Activated T-cell treated with anti-CD3 and anti-CD28 coated beads, Interleukin-2, amount 50 U/mL, for 72 hours (primary cell): ENCODE results near the gene KANSL1L. TPM values are rescaled to one million over a fixed set of nuclear protein-coding genes. Genes with fewer than 3 reads are reported as not detected.

ENCODE experiments used
- ATAC-seq, 2 donors: fragments of 150-1000 bp; cut with Tn5 transposase; replicated peaks in 1 of 2; 2 replicates each; pipeline ENCODE4 v1.10.0; 2021; ENCODE audit warnings: moderate library complexity in 2 of 2, mild to moderate bottlenecking in 1 of 2
- DNase-seq, 2 donors: peaks; one replicate each; pipeline ENCODE4 v3.0.0; 2021 to 2022; ENCODE audit warnings: mixed read lengths in 1 of 2
- H3K27ac Mint-ChIP-seq: one replicate; pipeline ENCODE4 v1.8.0; 2022; ENCODE audit warnings: mild to moderate bottlenecking, moderate library complexity, mixed read lengths
- H3K27me3 Mint-ChIP-seq: one replicate; pipeline ENCODE4 v1.8.0; 2022; ENCODE audit warnings: low read depth, mixed read lengths
- H3K36me3 Mint-ChIP-seq, 2 donors: one replicate each; pipeline ENCODE4 v1.8.0; 2022; ENCODE audit warnings: mixed read lengths in 2 of 2, mild to moderate bottlenecking in 1 of 2; ENCODE audit not compliant: insufficient read depth in 2 of 2
- H3K4me1 Mint-ChIP-seq: one replicate; pipeline ENCODE4 v1.8.0; 2022; ENCODE audit warnings: low read depth, mixed read lengths
- H3K4me3 Mint-ChIP-seq, 2 donors: one replicate each; pipeline ENCODE4 v1.8.0; 2022; ENCODE audit warnings: mild to moderate bottlenecking in 2 of 2, mixed read lengths in 2 of 2, moderate library complexity in 2 of 2
- H3K9me3 Mint-ChIP-seq, 2 donors: one replicate each; pipeline ENCODE4 v1.8.0; 2022; ENCODE audit warnings: mixed read lengths in 2 of 2
- total RNA-seq, 2 donors: library from RNA; stranded (reverse); gene quantifications; one replicate each; pipeline ENCODE4 v1.2.3, GENCODE V29; 2022

Gene KANSL1L
- total RNA-seq, 2 donors from 2014 or later: 7.8 to 10.5 TPM

- Mint-ChIP-seq H3K9me3 (no peaks in the 10 kb centered on the region), H3K27me3 (no peaks in the 10 kb centered on the region), H3K27ac (no peak overlapping the region), H3K4me3 (no peak overlapping the region), H3K4me1 (peaks cover 32% of the 10 kb centered on the region), H3K36me3 (peaks cover 2 to 9% of the 10 kb centered on the region in 2 donors)
- no peak for ATAC-seq
- no peak for DNase-seq
These were observed 170.5 kb downstream of the KANSL1L start for GRCh38 chr2:210000464-210001324.

- no peak for ATAC-seq
- H3K36me3 Mint-ChIP-seq: peaks cover 0 to 2% of the 10 kb centered on the region in 2 donors
- no peak overlapping the region for H3K4me3 Mint-ChIP-seq
- no peaks in the 10 kb centered on the region for H3K27me3 Mint-ChIP-seq
- no peak for DNase-seq
- H3K4me1 Mint-ChIP-seq: peaks cover 11% of the 10 kb centered on the region
- H3K27ac Mint-ChIP-seq: no peak overlapping the region
- H3K9me3 Mint-ChIP-seq: no peaks in the 10 kb centered on the region
These were observed 172.6 kb downstream of the KANSL1L start for GRCh38 chr2:209998596-209998995.

- Mint-ChIP-seq H3K27ac (no peak overlapping the region), H3K9me3 (no peaks in the 10 kb centered on the region), H3K27me3 (no peaks in the 10 kb centered on the region), H3K4me3 (no peak overlapping the region), H3K4me1 (no peaks in the 10 kb centered on the region), H3K36me3 (no peaks in the 10 kb centered on the region)
- ATAC-seq (no peak), DNase-seq (no peak)
These were observed 177.2 kb downstream of the KANSL1L start for GRCh38 chr2:209993968-209994367.

- no peaks in the 10 kb centered on the region for H3K27me3 Mint-ChIP-seq
- H3K36me3 Mint-ChIP-seq: no peaks in the 10 kb centered on the region
- H3K4me3 Mint-ChIP-seq: no peak overlapping the region
- DNase-seq (no peak), ATAC-seq (no peak)
- no peak overlapping the region for H3K27ac Mint-ChIP-seq
- no peaks in the 10 kb centered on the region for H3K4me1 Mint-ChIP-seq
- H3K9me3 Mint-ChIP-seq: no peaks in the 10 kb centered on the region
These were observed 180.4 kb downstream of the KANSL1L start for GRCh38 chr2:209990838-209991237.

GRCh38 chr2:209988010-209988409 lies 183.2 kb downstream of the KANSL1L start:
- Mint-ChIP-seq H3K27me3 (no peaks in the 10 kb centered on the region), H3K27ac (no peak overlapping the region), H3K36me3 (no peaks in the 10 kb centered on the region), H3K4me3 (no peak overlapping the region), H3K9me3 (no peaks in the 10 kb centered on the region), H3K4me1 (no peaks in the 10 kb centered on the region)
- ATAC-seq (peak in 1 of 2 donors; percentile 27), DNase-seq (no peak)

- Mint-ChIP-seq H3K27ac (no peak overlapping the region), H3K27me3 (peaks cover 5% of the 10 kb centered on the region), H3K9me3 (no peaks in the 10 kb centered on the region), H3K4me1 (no peaks in the 10 kb centered on the region), H3K36me3 (no peaks in the 10 kb centered on the region), H3K4me3 (no peak overlapping the region)
- ATAC-seq: peak in 1 of 2 donors; percentile 35
- DNase-seq: no peak
These were observed 184.8 kb downstream of the KANSL1L start for GRCh38 chr2:209986415-209986814.

- Mint-ChIP-seq H3K27me3 (peaks cover 5% of the 10 kb centered on the region), H3K27ac (no peak overlapping the region), H3K36me3 (no peaks in the 10 kb centered on the region), H3K9me3 (no peaks in the 10 kb centered on the region), H3K4me1 (no peaks in the 10 kb centered on the region), H3K4me3 (no peak overlapping the region)
- DNase-seq (no peak), ATAC-seq (no peak)
These were observed 185.3 kb downstream of the KANSL1L start for GRCh38 chr2:209985874-209986273.

- no peak for ATAC-seq
- Mint-ChIP-seq H3K27me3 (peaks cover 5% of the 10 kb centered on the region), H3K27ac (no peak overlapping the region), H3K9me3 (no peaks in the 10 kb centered on the region), H3K4me1 (no peaks in the 10 kb centered on the region), H3K4me3 (no peak overlapping the region), H3K36me3 (no peaks in the 10 kb centered on the region)
- no peak for DNase-seq
These were observed 186.9 kb downstream of the KANSL1L start for GRCh38 chr2:209984291-209984690.

- DNase-seq (no peak), ATAC-seq (no peak)
- Mint-ChIP-seq H3K36me3 (no peaks in the 10 kb centered on the region), H3K27me3 (peaks cover 10% of the 10 kb centered on the region), H3K4me1 (no peaks in the 10 kb centered on the region), H3K4me3 (no peak overlapping the region), H3K9me3 (no peaks in the 10 kb centered on the region), H3K27ac (no peak overlapping the region)
These were observed 193.6 kb downstream of the KANSL1L start for GRCh38 chr2:209977386-209978239.

- Mint-ChIP-seq H3K27ac (no peak overlapping the region), H3K4me3 (no peak overlapping the region), H3K4me1 (no peaks in the 10 kb centered on the region), H3K27me3 (peaks cover 5% of the 10 kb centered on the region), H3K9me3 (no peaks in the 10 kb centered on the region), H3K36me3 (no peaks in the 10 kb centered on the region)
- ATAC-seq (no peak), DNase-seq (no peak)
These were observed 194.4 kb downstream of the KANSL1L start for GRCh38 chr2:209976698-209977385.

- DNase-seq (no peak), ATAC-seq (peak in 1 of 2 donors; percentile 38)
- no peak overlapping the region for H3K27ac Mint-ChIP-seq
- H3K27me3 Mint-ChIP-seq: peaks cover 5% of the 10 kb centered on the region
- H3K4me1 Mint-ChIP-seq: no peaks in the 10 kb centered on the region
- no peaks in the 10 kb centered on the region for H3K36me3 Mint-ChIP-seq
- no peak overlapping the region for H3K4me3 Mint-ChIP-seq
- H3K9me3 Mint-ChIP-seq: no peaks in the 10 kb centered on the region
These were observed 196.6 kb downstream of the KANSL1L start for GRCh38 chr2:209974576-209974975.

GRCh38 chr2:209973328-209973727 lies 197.9 kb downstream of the KANSL1L start:
- Mint-ChIP-seq H3K4me3 (no peak overlapping the region), H3K27me3 (peaks cover 5% of the 10 kb centered on the region), H3K9me3 (no peaks in the 10 kb centered on the region), H3K27ac (no peak overlapping the region), H3K36me3 (no peaks in the 10 kb centered on the region), H3K4me1 (no peaks in the 10 kb centered on the region)
- no peak for ATAC-seq
- no peak for DNase-seq
